RKO (cell line): ENCODE data around the gene CRPPA.

Experiments used
- DNase-seq: peaks from one replicate; pipeline ENCODE4 v3.0.0-alpha.2; 2016; ENCODE audit warnings: low spot score

The CRPPA gene

DNA sequence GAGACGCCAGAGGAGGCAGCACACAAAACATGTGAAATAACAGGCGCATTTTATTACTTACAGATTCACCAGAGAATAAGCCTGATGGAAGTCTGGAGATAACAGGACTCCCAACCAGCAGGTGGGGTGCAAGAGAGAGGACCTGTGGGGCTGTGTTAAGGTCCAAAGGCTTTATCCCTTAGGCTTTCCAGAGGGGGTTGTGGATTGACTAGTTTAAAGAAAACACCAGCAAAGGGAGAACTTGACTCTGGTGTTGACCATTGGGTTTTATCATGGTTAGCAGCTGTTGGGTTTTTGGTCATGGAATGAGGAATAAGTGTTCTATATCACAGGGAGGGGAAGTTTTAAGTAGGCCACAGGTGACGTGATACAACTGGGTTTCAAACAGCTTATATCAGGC is 1.6 kb upstream of the CRPPA start:
- no peak for DNase-seq

DNA sequence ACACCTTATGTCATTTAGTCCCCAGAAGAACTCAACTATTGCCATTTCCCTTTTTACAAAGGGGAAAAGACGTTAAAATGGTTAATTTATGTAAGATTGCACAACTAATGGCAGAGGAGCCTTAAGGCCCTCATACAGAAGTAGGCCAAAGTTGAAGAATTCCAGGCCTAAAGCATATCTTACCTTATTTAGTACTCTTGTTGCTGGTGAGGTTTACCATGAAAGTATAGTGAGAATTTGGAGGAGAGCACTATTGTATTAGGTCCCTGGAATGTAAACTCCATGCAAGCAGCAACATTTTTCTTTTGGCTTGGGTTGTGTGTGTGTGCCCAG is 731 bp upstream of the CRPPA start:
- no peak for DNase-seq

DNA sequence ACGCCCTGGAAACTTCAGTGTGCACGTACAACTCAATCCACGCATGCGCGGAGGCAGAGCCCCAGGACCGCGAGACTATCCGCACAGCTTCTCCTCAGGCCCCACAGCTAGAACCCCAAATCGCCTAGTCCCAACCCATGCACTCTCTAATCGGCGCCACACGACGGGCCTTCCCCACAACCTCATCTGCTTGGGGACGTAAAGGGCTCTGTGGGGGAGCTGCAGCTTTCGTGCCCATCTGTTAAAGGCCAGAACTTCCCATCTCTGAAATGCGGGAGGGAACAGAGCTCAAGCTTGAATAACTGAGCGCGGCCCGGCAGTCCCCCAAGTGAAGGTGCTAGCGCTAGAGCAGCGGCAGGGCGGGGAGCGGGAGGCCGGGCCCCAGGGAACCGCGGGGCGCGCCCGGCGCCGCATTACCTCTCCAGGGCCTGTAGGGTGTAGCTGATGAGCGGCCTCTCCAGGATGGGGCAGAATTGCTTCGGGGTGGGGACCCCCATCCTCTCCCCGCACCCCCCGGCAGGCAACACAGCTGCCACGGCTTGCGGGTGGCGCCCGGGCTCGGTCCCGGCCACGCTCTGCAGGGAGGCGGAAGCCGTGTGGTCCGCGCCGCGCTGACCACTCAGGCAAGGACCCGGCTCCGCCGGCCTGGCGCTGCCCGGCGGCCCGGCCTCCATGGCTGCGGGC is 547 bp downstream of the CRPPA start:
- DNase-seq: peak; percentile 96

DNA sequence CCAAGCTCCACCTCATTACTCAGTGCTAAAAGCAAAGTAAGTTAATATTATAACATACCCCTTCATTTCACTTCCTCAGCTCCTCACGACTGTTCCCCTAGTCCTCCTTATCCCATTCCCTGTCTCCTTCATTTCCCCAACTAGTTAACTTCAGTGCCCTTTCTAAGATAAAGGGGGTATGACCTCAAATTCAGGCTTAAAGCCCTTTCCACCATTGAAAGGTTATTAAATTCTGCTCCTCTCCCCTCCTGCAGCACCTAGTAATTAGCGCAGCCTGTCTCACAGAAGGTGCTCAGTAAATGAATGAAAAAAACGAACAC is 1.0 kb downstream of the CRPPA start:
- DNase-seq: no peak

DNA sequence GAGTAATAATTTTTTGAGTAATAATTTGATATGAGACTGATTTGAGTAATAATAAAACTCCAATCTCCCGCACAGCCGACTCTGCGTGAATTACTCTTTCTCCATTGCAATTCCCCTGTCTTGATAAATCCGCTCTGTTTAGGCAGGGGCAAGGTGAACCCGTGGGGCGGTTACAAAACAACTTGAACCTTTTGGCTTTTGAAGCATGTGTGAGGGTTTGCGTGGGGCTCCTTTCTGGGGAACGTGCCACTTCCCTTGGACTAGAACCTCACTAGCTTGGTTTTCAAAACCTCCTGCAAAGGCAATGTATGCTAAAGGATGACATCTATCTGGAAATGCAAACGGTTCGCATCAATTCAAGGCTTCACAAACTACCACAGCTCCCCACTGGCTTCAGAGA is 1.5 kb downstream of the CRPPA start:
- DNase-seq: peak; percentile 4

DNA sequence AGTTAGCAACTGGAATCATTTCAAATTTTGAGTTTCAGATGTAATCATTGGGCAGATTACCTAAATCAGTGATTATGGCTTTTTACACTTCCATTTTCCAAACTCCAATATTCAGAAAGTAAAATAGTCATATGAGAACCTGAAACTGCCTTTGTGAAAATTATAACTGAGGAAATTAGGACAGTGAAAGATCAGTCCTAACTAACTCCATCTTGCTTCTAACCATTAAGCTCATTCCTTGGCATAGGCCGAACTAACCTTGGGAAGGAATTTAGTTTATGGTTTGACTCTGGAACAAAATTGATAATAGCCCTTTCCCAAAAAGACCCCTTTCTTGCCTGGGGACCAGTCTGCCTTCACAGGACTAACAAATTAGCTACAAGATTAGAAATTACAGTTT is 2.2 kb downstream of the CRPPA start:
- DNase-seq: no peak

DNA sequence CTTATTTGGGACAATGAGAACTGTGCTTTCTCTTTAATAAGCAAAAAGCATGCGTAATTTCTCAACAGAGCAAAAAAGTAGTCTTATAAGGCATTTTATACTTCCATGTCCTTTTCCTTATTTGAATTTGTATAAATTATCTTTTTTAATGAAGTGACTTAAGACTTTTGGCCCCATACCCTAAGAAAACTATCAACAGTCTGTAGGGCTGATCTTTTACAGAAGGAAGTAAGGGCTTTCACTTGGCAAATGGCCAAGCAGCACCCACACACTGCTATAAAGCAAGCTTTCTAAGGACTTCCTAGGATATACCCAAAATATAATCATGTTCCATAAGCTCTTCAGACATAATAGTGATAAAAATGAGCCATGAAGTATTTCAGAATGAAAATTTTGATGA is 3.4 kb downstream of the CRPPA start:
- DNase-seq: no peak

DNA sequence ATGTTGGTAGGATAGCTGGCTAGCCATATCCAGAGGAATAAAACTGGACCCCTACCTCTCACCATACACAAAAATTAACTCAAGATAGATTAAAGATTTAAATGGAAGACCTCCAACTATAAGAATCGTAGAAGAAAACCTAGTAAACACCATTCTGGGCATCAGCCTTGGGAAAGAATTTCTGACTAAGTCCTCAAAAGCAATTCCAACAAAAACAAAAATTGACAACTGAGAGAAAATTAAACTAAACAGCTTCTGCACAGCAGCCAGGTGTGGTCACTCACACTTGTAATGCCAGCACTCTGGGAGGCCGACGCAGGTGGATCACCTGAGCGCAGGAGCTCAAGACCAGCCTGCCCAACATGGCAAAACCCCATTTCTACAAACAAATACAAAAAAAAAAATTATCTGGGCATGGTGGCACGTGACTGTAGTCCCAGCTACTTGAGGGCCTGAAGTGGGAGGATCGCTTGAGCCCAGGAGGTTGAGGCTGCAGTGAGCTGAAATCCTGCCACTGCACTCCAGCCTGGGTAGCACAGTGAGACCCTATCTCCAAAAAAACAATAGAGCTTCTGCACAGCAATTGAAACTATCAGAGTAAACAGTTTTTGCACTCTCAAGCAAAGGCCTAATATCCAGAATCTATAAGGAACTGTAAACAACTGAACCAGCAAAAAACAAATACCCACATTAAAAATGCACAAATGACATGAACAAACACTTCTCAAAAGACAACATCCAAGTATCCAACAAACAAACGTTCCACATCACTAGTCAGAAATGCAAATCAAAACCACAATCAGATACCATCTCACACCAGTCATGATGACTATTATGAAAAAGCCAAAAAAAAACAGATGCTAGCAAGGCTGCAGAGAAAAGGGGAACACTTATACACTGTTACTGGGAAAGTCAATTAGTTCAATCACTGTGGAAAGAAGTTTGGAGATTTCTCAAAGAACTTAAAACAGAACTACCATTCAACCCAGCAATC is 4.8 kb downstream of the CRPPA start:
- peak; percentile 30 for DNase-seq

DNA sequence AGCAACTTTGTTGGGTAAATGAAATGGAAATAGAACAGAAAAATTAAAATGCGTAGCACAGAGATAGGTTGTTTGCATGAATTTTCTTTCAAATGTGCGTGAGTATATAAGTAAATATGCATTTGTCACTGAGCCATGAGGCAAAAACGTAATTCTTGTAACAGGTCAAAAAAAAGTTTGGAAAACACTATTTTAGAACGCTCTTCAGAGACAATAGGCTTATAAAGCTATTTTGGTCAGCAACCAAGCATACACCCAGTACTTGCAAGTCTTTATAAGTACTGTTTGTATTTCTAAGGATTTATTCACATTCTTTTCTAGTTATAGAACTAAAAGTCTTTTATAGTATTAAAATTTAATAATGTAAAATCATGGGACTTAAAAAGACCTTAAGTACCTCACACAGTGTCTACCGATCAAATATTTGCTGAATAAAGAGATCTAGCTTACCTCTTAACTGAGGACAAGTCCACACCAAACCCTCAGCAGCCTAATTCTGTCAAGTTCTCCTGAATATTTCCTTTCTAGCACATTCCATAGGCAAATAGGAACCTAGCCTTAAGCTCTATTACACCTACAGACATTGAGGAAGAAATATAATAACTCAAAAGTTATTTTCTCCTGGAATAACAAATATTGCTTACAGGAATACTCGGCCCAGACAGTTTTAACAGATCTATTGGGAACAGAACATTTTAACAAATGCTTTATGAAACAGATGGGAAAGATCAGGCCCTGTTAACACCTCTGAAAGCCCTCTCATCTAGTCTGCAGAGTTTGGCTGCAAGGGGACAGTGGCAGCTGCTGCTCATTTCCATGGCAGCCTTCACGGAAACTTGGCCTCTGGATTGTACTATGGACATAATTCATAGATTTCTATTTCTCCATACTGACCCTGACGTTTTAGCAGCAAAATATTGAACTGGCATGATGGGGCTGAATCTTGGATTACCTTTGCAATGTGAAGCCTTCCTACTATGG is 8.8 kb downstream of the CRPPA start:
- DNase-seq: no peak

DNA sequence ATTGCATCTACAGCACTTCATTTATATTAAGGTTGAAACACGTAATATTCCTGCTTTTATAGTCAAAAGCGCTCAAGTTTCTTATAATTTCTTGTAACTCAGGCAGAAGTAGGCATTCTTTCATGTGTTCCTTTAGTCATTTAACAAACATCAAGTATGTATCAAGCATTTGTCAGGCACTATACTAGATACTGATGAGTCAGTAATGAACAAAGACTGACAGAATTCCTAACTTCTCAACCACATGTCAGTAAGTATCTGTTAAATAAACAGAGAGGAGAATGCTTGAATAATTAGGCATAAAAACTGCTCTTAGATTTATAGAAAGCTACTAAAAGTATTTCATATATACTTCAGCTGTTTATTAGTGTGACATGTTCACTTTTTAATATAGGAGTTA is 9.9 kb downstream of the CRPPA start:
- peak; percentile 66 for DNase-seq

DNA sequence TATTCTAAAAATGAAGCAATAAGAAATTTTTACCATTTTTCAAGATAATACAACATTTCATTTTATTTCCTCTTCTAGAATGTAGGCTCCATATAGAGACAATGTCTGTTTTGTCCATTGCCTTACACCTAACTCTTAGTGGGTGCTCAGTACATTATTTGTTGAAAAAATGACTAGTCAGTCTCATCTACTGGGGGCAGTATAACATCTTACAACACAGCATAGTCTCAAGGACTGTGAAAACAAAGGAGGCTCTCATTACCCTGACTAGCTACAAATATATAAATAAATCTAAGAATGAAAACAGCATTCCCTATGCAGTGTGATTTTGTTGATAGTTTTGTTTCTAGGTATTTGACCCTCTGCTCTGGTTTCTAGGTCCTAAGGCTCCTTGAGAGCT is 11.6 kb downstream of the CRPPA start:
- DNase-seq: no peak

DNA sequence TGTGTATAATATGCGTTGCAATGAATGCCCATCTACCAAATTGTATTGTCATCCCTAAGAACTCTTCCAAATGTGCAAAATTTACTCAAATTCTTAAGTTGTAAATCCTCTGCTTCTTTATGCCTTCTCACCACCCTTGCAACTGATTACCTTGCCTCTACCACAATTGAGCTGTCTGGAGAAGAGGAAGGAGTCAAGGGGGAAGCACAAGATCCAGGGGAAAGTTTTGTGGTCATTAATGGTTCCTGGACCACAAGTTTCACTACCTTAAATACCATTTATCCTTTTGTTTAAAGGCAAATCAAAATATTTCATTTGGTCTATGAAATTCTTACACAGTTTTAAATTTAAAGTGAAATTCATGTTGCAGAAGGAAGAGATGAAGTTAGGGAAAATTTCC is 16.7 kb downstream of the CRPPA start:
- DNase-seq: no peak

DNA sequence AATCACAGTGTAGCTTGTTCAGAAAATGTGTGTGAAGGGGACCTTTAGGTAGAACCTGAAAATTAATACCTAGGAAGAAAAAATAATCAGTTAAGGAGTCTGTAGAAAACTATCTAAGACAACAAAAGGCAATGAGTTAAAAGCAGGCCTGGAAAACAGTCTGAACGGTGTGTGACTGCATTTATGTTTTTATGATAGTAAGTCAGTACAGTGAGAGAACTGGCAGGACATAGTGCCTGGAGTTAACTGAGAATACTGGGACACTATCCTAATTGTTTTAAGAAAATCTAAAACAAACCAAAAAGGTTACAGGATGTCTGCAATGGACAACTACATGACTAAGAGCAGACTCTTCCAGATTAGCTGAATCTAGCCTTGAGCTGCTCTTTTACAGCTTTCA is 17.9 kb downstream of the CRPPA start:
- no peak for DNase-seq

DNA sequence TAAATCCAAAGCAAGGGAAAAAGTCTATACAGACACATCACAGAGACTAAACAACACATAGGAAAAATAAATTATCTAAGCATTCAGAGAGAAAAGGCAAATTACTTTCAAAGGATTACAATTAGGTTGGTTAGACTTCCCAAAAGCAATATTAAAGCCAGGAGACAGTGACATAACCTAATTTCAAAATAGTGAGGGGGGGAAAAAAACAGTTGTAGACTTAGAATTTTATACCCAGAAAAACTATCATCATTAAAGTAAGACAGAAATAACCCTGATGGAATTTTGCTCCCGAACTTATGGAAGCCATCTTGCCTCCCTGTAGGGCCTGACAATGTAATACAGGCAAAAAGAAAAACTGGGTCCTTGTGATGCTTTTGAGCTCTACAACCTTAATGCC is 18.4 kb downstream of the CRPPA start:
- no peak for DNase-seq

DNA sequence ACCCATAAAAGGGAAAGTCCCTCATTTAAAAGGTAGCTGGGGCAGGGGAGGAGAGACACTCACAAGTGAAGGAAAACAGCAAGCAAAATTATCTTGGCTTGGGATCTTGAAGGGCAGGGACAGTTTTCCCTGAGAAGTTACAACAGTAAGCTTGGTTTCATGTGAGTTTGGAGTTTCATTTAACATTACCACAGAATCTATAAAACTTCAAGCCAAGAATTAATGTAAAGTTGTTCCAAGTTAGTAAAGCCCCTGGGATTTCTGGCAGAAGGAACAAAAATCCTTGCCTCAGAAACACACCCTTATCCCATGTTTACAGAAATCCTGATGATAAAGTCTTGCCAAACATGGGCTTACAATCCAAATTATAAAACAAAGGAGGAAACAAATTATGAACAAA is 19.2 kb downstream of the CRPPA start:
- no peak for DNase-seq

DNA sequence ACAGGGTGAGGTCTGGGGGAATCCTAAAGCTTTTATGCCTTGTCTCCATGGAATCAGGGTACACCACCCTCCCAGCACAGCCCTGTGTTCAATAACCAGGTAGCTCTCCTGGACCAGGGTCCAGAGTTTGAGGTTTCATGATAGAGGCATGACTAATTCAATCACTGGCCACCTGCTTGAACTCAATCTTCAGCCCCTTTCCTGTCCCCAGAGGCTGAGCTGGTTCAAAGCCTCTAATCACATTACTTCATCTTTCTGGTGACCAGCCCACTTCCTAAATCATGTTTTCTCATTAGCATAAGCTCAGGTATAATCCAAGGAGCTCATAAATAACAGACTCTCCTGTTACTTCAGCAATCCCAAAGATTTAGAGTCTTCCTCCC is 20.5 kb downstream of the CRPPA start:
- DNase-seq: no peak

DNA sequence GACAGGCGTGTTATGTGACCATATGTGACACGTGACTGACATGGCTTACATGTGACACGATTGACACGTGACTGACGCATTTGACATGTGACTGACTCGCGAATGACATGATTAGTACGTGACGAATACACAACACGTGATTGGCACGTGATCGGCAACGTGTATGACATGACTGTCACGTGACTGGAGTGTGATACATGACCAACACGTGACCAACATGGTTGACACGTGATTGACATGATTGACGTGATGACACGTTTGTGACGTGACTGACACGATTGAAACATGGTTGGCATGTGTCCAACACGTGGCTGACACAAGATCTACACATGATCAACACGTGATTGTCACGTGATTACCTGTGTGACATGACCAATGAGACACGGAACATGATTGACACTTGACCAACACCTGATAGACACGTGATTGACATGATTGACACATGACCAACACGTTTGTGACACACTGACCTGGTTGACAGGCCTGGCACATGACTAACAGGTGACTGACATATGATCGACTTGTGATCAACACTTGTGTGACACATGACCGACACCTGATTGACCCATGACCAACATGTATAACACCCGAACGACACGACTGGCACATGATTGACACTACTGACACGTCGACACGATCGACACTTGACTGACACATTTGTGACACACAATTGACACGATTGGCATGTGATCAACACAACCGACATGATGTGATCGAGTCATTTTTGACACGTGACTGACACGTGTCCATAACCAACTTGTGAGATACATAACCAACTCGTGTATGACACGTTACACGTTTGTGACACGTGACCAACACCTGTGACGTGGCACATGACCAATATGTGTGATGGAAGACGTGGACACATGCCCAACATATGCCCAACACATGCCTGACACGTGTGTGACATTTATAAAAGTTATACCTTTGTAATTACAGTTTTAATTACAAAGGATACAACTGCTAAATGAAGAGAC is 21.1 kb downstream of the CRPPA start:
- DNase-seq: no peak

DNA sequence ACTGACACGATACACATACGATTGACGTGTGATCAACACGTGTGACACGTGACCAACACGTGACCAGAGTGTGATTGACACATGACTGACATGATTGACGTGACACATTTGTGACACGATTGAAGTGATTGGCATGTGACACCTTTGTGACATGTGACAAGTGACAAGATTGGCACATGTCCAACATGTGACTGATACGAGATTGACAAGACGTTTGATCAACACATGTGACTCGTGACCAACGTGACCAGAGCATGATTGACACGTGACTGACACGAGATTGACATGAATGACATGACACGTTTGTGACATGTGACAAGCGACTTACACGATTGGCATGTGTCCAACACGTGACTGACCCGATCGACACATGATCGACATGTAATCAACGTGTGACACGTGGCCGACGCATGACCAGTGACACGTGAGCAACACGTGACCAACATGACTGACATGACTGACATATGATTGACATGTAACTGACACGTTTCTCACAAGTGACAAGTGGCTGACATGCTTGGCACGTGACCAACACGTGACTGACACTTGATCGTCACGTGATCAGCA is 22.0 kb downstream of the CRPPA start:
- no peak for DNase-seq

DNA sequence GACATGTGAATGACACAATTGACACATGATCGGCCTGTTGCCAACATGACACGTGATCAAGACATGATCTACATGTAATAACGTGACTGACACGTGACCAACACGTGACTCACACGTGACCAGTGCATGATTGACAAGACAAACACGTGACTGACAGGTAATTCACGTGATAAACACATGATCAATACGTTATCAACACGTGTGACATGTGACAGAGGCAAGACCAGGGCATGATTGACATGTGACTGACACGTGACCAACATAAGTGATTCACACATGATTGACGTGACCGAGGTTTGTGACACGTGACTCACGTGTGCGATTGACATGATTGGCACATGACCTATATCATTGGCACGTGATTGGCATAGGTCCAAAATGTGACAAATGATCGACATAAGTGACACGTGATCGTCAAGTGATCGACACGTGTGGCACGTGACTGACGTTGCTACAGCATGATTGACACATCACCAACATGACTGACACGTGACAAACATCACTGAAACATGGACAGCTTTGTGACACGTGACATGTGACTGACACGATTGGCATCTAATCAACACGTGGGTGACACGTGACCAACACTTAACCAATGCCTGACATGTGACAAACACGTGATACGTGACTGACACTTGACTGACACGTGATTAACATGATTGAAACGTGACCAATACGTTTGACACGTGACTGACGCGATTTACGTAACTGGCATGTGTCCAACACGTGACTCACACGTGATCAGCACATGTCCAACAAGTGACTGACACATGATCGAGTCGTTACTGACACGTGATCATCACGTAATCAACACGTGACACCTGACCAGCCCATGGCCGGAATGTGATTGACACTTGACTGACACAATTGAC is 23.0 kb downstream of the CRPPA start:
- DNase-seq: no peak
